GM12892 (cell line): ENCODE data around the gene PPP1R14C.

Source experiments
- POLR2A ChIP-seq: IDR thresholded peaks from 2 replicates; pipeline ENCODE4 v1.6.1; 2011; ENCODE audit warnings: low read depth, low read length, control low read depth
- POLR2AphosphoS5 ChIP-seq: IDR thresholded peaks from 2 replicates; pipeline ENCODE4 v1.6.1; 2011; ENCODE audit warnings: low read depth, low read length, control low read depth

- TF ChIP-seq POLR2A (no peak), POLR2AphosphoS5 (no peak)
Observed at GRCh38 chr6:150156460-150156859, 13.6 kb downstream of the PPP1R14C start.
